Measurements from ENCODE around the gene CHST12. TPM values are rescaled to one million over a fixed set of nuclear protein-coding genes. Genes with fewer than 3 reads are reported as not detected.

The CHST12 gene
- total RNA-seq, 1 experiment from 2014 or later = 12.9 TPM

DNA sequence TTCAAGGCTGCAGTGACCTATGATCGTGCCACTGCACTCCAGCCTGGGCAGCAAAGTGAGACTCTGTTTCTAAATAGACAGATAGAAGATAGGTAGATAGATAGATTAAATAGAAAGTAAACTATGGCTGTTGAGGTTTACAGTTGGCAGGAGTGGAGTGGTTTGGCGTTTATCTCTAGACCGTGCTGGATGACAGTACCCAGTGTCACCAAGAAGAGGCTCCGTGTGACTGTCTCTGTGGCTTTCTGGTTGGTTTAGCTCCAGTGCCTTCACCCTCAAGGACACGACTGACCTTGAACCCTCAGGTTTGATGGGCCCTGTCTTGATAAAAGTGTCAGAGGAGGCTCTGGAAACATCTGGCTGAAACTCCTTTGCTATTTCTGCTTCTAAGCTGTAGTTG, 31.7 kb downstream of the CHST12 start:
- Histone ChIP-seq H3K27me3 (ENCODE audit: low read length) (no peaks in the 10 kb centered on the region), H3F3A (ENCODE audit: low read length, unreplicated experiment) (no peaks in the 10 kb centered on the region), H3K4me3 (ENCODE audit: low read length) (no peak overlapping the region), H3K9me2 (replicated peaks; ENCODE audit: low read length) (no peaks in the 10 kb centered on the region), H3K9me3 (ENCODE audit: low read length) (no peaks in the 10 kb centered on the region), H2AFZ (ENCODE audit: low read length) (no peak overlapping the region), H3K4me2 (ENCODE audit: low read length) (no peak overlapping the region), H3K36me3 (ENCODE audit: low read depth, low read length) (no peaks in the 10 kb centered on the region; the same call in 1 of the 2 replicates), H3K79me2 (ENCODE audit: low read length) (no peaks in the 10 kb centered on the region), H3K27ac (ENCODE audit: low read length) (no peak overlapping the region), H4K20me1 (ENCODE audit: low read length) (no peaks in the 10 kb centered on the region), H3K9ac (ENCODE audit: low read length) (no peak overlapping the region), H3K4me1 (ENCODE audit: insufficient read depth, low read length) (peaks cover under 1% of the 10 kb centered on the region; the same call in 1 of the 2 replicates)
- DNase-seq (no peak), ATAC-seq (no peak)
- POLR2A ChIA-PET (ENCODE audit: unreplicated experiment) = no interaction called here
- intact Hi-C loops (cut with micrococcal nuclease) = no loop called here
- no TSS peak for BruUV-seq (replicated peaks)
- CTCF ChIA-PET = interaction anchor here (0.7 kb wide), 1 partner anchor 35 kb away, joined by 16 read pairs; no protein-coding TSS in a partner anchor
- TF ChIP-seq EZH2 (IDR thresholded peaks at IDR 0.05; ENCODE audit: low read length, unreplicated experiment) = no peak
- TF ChIP-seq EZH2phosphoT487 (IDR thresholded peaks at IDR 0.05; ENCODE audit: borderline replicate concordance, low read length) = no peak
- TF ChIP-seq, protein P1, sequence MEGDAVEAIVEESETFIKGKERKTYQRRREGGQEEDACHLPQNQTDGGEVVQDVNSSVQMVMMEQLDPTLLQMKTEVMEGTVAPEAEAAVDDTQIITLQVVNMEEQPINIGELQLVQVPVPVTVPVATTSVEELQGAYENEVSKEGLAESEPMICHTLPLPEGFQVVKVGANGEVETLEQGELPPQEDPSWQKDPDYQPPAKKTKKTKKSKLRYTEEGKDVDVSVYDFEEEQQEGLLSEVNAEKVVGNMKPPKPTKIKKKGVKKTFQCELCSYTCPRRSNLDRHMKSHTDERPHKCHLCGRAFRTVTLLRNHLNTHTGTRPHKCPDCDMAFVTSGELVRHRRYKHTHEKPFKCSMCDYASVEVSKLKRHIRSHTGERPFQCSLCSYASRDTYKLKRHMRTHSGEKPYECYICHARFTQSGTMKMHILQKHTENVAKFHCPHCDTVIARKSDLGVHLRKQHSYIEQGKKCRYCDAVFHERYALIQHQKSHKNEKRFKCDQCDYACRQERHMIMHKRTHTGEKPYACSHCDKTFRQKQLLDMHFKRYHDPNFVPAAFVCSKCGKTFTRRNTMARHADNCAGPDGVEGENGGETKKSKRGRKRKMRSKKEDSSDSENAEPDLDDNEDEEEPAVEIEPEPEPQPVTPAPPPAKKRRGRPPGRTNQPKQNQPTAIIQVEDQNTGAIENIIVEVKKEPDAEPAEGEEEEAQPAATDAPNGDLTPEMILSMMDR (conservative IDR thresholded peaks at IDR 0.05; ENCODE audit: low read depth, low read length) = no peak

DNA sequence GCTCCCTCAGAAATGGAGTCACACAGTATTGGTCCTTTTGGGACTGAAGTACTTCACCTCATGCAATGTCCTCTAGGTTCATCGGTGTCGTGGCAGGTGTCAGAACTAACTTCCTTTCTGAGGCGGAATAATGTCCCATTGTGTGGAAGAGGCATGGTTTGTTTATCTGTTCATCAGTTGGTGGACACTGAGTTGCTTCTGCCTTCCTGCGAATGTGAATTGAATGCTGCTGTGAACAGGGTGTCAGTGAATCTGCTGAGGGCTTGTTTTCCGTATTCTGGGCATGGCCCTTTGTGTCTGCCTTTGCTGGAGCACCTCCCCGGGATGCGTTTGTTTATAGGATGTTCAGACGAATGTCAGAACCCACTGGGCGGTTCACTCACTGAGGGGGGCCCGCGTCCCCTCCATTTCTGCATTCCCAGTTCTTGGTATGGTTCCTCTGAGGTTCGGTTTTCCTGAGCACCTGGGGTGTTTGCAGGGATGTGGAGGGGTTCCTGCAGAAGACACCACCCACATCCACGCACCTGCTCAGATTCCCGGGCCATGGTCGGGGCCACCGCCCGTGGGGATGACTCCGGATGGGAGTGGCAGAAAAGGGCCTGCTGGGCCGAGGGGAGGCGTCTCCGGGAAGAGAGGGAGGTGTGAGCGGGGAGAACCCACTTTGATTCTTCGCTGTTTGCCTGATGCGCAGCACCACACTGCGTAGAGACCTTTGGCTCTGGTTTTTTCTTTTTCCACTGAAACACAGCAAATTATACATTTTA, 33.1 kb downstream of the CHST12 start:
- POLR2A ChIA-PET (ENCODE audit: unreplicated experiment) = no interaction called here
- no TSS peak for BruUV-seq (replicated peaks)
- no peak overlapping the region for H3K27ac ChIP-seq (ENCODE audit: low read length)
- no peaks in the 10 kb centered on the region for H4K20me1 ChIP-seq (ENCODE audit: low read length)
- no peaks in the 10 kb centered on the region for H3K9me3 ChIP-seq (ENCODE audit: low read length)
- intact Hi-C loops (cut with micrococcal nuclease) = no loop called here
- H3K4me1 ChIP-seq (ENCODE audit: insufficient read depth, low read length) = peaks cover 8% of the 10 kb centered on the region
- no peak overlapping the region for H3K4me3 ChIP-seq (ENCODE audit: low read length)
- no peaks in the 10 kb centered on the region; the same call in 1 of the 2 replicates for H3K36me3 ChIP-seq (ENCODE audit: low read depth, low read length)
- no peak overlapping the region for H2AFZ ChIP-seq (ENCODE audit: low read length)
- TF ChIP-seq, protein P1 (conservative IDR thresholded peaks at IDR 0.05; ENCODE audit: low read depth, low read length) = no peak
- TF ChIP-seq EZH2 (IDR thresholded peaks at IDR 0.05; ENCODE audit: low read length, unreplicated experiment) (no peak), EZH2phosphoT487 (IDR thresholded peaks at IDR 0.05; ENCODE audit: borderline replicate concordance, low read length) (no peak)
- no peak for DNase-seq
- H3K9ac ChIP-seq (ENCODE audit: low read length) = no peak overlapping the region
- H3F3A ChIP-seq (ENCODE audit: low read length, unreplicated experiment) = no peaks in the 10 kb centered on the region
- H3K79me2 ChIP-seq (ENCODE audit: low read length) = no peaks in the 10 kb centered on the region
- H3K27me3 ChIP-seq (ENCODE audit: low read length) = no peaks in the 10 kb centered on the region
- no peaks in the 10 kb centered on the region for H3K9me2 ChIP-seq (replicated peaks; ENCODE audit: low read length)
- H3K4me2 ChIP-seq (ENCODE audit: low read length) = no peak overlapping the region
- no peak for ATAC-seq
- CTCF ChIA-PET = no interaction called here

DNA sequence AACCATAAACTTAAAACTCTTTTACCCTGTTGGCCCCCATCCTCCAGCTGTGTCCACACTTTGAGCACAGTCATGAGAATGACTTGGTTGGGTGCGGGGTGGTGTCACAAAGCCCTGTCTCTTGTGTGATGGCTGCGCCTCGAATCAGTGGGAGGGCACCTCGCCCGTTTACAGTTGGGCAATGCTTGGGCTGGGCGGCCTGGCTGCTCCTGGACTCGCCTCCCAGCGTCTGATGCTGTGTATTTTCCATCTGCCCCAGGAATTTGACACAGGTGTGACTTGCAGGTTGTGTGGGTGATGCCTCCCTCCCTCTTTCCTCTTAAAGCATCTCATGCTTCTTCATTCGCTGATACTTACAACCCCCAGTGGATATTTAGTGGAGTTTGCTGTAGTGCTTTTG, 33.7 kb downstream of the CHST12 start:
- BruUV-seq (replicated peaks) = no TSS peak
- H3F3A ChIP-seq (ENCODE audit: low read length, unreplicated experiment) = no peaks in the 10 kb centered on the region
- TF ChIP-seq EZH2 (IDR thresholded peaks at IDR 0.05; ENCODE audit: low read length, unreplicated experiment) = no peak
- TF ChIP-seq EZH2phosphoT487 (IDR thresholded peaks at IDR 0.05; ENCODE audit: borderline replicate concordance, low read length) = no peak
- TF ChIP-seq, protein P1 (conservative IDR thresholded peaks at IDR 0.05; ENCODE audit: low read depth, low read length) = no peak
- no peak overlapping the region for H3K27ac ChIP-seq (ENCODE audit: low read length)
- no peaks in the 10 kb centered on the region for H3K27me3 ChIP-seq (ENCODE audit: low read length)
- H3K4me3 ChIP-seq (ENCODE audit: low read length) = no peak overlapping the region
- H3K36me3 ChIP-seq (ENCODE audit: low read depth, low read length) = no peaks in the 10 kb centered on the region
- H2AFZ ChIP-seq (ENCODE audit: low read length) = no peak overlapping the region
- no peak overlapping the region for H3K4me2 ChIP-seq (ENCODE audit: low read length)
- no peaks in the 10 kb centered on the region for H3K79me2 ChIP-seq (ENCODE audit: low read length)
- H3K9me3 ChIP-seq (ENCODE audit: low read length) = no peaks in the 10 kb centered on the region
- no peaks in the 10 kb centered on the region for H4K20me1 ChIP-seq (ENCODE audit: low read length)
- CTCF ChIA-PET = no interaction called here
- no peak overlapping the region for H3K9ac ChIP-seq (ENCODE audit: low read length)
- DNase-seq (no peak), ATAC-seq (no peak)
- no peaks in the 10 kb centered on the region for H3K9me2 ChIP-seq (replicated peaks; ENCODE audit: low read length)
- peaks cover 8% of the 10 kb centered on the region for H3K4me1 ChIP-seq (ENCODE audit: insufficient read depth, low read length)
- POLR2A ChIA-PET (ENCODE audit: unreplicated experiment) = no interaction called here
- intact Hi-C loops (cut with micrococcal nuclease) = no loop called here
